ENCODE data around the gene FLNB.

GRCh38 chr3:58137306-58137705 lies 129.1 kb downstream of the FLNB start:
- TF ChIP-seq CTCF (conservative IDR thresholded peaks at IDR 0.05 in 1 of 2, IDR thresholded peaks at IDR 0.05 in 1 of 2; ENCODE audit: extremely low read depth in 1 of 2, insufficient read depth in 1 of 2, low read depth in 1 of 2, low read length in 2 of 2) (no peak), EZH2 (IDR thresholded peaks at IDR 0.05; ENCODE audit: borderline replicate concordance, low read length) (no peak)

All from mammary epithelial cell (primary cell).